NCI-H1092 (cell line): ENCODE measurements around the gene UTP20.

Source experiments
- DNase-seq: peaks from one replicate; lab custom pipeline; 2025; lab: John Stamatoyannopoulos, UW

Gene UTP20

GRCh38 chr12:101280006-101280505 lies at the start of gene UTP20:
Gene UTP20 (plus strand): TSS chr12:101280105. CDS start chr12:101280283, 178 bp downstream.
- peak; percentile 79 for DNase-seq

- no peak for DNase-seq
These were observed 49.4 kb upstream of the UTP20 start for GRCh38 chr12:101230547-101230946.

GRCh38 chr12:101231636-101232035 lies 48.3 kb upstream of the UTP20 start:
- no peak for DNase-seq

GRCh38 chr12:101235686-101236085 lies 44.2 kb upstream of the UTP20 start:
- DNase-seq, result no peak

- DNase-seq, result no peak
These were observed 41.6 kb upstream of the UTP20 start for GRCh38 chr12:101238306-101238705.

- DNase-seq, result no peak
These were observed 41.0 kb upstream of the UTP20 start for GRCh38 chr12:101238800-101239329.

GRCh38 chr12:101243074-101243473 lies 36.8 kb upstream of the UTP20 start:
- DNase-seq, result no peak

GRCh38 chr12:101243616-101244015 lies 36.3 kb upstream of the UTP20 start:
- DNase-seq, result no peak

GRCh38 chr12:101256266-101256665 lies 23.6 kb upstream of the UTP20 start:
- no peak for DNase-seq

GRCh38 chr12:101257357-101257756 lies 22.5 kb upstream of the UTP20 start:
- no peak for DNase-seq

- DNase-seq, result no peak
These were observed 12.8 kb upstream of the UTP20 start for GRCh38 chr12:101267111-101267510.

- DNase-seq, result no peak
These were observed 3.5 kb upstream of the UTP20 start for GRCh38 chr12:101276433-101276832.

- DNase-seq, result no peak
These were observed 2.5 kb upstream of the UTP20 start for GRCh38 chr12:101277443-101277842.

- DNase-seq, result no peak
These were observed 7.5 kb downstream of the UTP20 start for GRCh38 chr12:101287357-101287756.

- no peak for DNase-seq
These were observed 17.8 kb downstream of the UTP20 start for GRCh38 chr12:101297661-101298060.

- no peak for DNase-seq
These were observed 18.5 kb downstream of the UTP20 start for GRCh38 chr12:101298426-101298825.

- DNase-seq, result no peak
These were observed 19.4 kb downstream of the UTP20 start for GRCh38 chr12:101299346-101299745.

- DNase-seq, result no peak
These were observed 20.0 kb downstream of the UTP20 start for GRCh38 chr12:101299931-101300330.

GRCh38 chr12:101302741-101303140 lies 22.8 kb downstream of the UTP20 start:
- no peak for DNase-seq

- no peak for DNase-seq
These were observed 25.4 kb downstream of the UTP20 start for GRCh38 chr12:101305226-101305779.

GRCh38 chr12:101305794-101306193 lies 25.9 kb downstream of the UTP20 start:
- no peak for DNase-seq

GRCh38 chr12:101322480-101322879 lies 42.6 kb downstream of the UTP20 start:
- no peak for DNase-seq

- DNase-seq, result no peak
These were observed 43.4 kb downstream of the UTP20 start for GRCh38 chr12:101323255-101323654.

- no peak for DNase-seq
These were observed 45.7 kb downstream of the UTP20 start for GRCh38 chr12:101325590-101325989.
